Small intestine (tissue), 7 donors: ENCODE results near the gene ABR. TPM values are rescaled to one million over a fixed set of nuclear protein-coding genes. Genes with fewer than 3 reads are reported as not detected.
"Not testable (repeated sequence)": the region's sequence is repeated elsewhere in the genome, so short reads cannot be mapped to it uniquely, and the experiment has no call there.

Source experiments
- DNase-seq, 2 donors: peaks; one replicate each; pipeline versions ENCODE4 v3.0.0 to v3.0.0-alpha.2; 2013
- FAIRE-seq: peaks from 2 replicates; lab custom pipeline; 2012; peaks lifted over from hg19 to GRCh38; lab: Jason Lieb, UNC
- H3K27ac ChIP-seq, 3 donors: one replicate each; pipeline ENCODE4 v1.5.1; 2013; ENCODE audit warnings: low read length in 2 of 3, mild to moderate bottlenecking in 2 of 3, control low read depth in 1 of 3, inconsistent platforms in 1 of 3, low read depth in 1 of 3, moderate library complexity in 1 of 3
- H3K27me3 ChIP-seq, 3 donors: one replicate each; pipeline ENCODE4 v1.6.1; 2013; ENCODE audit warnings: low read length in 3 of 3, inconsistent platforms in 1 of 3; ENCODE audit not compliant: control insufficient read depth in 3 of 3, insufficient read depth in 3 of 3
- H3K36me3 ChIP-seq, 3 donors: one replicate each; pipeline ENCODE4 v1.6.1; 2013; ENCODE audit warnings: low read length in 3 of 3, inconsistent platforms in 1 of 3, low read depth in 1 of 3, mild to moderate bottlenecking in 1 of 3, moderate library complexity in 1 of 3; ENCODE audit not compliant: control insufficient read depth in 3 of 3, insufficient read depth in 2 of 3
- H3K4me1 ChIP-seq, 3 donors: one replicate each; pipeline ENCODE4 v1.6.1; 2013; ENCODE audit warnings: low read length in 2 of 3, inconsistent platforms in 1 of 3, low read depth in 1 of 3, mild to moderate bottlenecking in 1 of 3, moderate library complexity in 1 of 3; ENCODE audit not compliant: control insufficient read depth in 3 of 3, insufficient read depth in 2 of 3
- H3K4me3 ChIP-seq, 3 donors: one replicate each; pipeline ENCODE4 v1.5.1; 2013; ENCODE audit warnings: low read length in 3 of 3, control low read depth in 1 of 3, inconsistent platforms in 1 of 3, low read depth in 1 of 3, mild to moderate bottlenecking in 1 of 3, moderate library complexity in 1 of 3
- H3K9me3 ChIP-seq, 2 donors: one replicate each; pipeline ENCODE4 v1.6.1; 2013; ENCODE audit warnings: low read depth in 1 of 2, low read length in 1 of 2; ENCODE audit not compliant: control insufficient read depth in 2 of 2, insufficient read depth in 1 of 2
- WGBS, 3 donors: extraction: QIAGEN DNeasy Blood & Tissue Kit; methylation state at CpG; one replicate each; pipeline ENCODE4 v1.1.7; 2013; 5-methylcytosine and 5-hydroxymethylcytosine counted together
- polyA plus RNA-seq, 4 donors: library from polyadenylated mRNA; stranded (reverse) in 3 of 4; unstranded in 1 of 4; fragments of 200-250 nt in 3 of 4; fragments of 120-200 nt in 1 of 4; gene quantifications; one replicate each; pipeline versions ENCODE4 v1.2.1 to v1.2.3, GENCODE V29; 2013
- donor health status: healthy with polysubstance abuse.
- donor health status: control.
- donor health status: control.
- donor health status: Bipolar disorder and iron deficiency.
- donor health status: healthy.

Gene ABR
- polyA plus RNA-seq, 4 donors = 69.8 to 131 (median 83.5) TPM

- no peak overlapping the region for H3K4me3 ChIP-seq
- 83 to 87% (median 87%) methylated on average over 9 to 11 of the region's 11 CpGs for WGBS, 3 donors
- H3K4me1 ChIP-seq = peaks cover 0 to 28% (median 0%) of the 10 kb centered on the region in 3 donors
- no peak for DNase-seq
- no peaks in the 10 kb centered on the region for H3K27me3 ChIP-seq
- no peaks in the 10 kb centered on the region for H3K9me3 ChIP-seq
- FAIRE-seq = no peak
- H3K27ac ChIP-seq = no peak overlapping the region
- H3K36me3 ChIP-seq = peaks cover 2 to 82% (median 10%) of the 10 kb centered on the region in 3 donors
These were observed 79.4 kb downstream of the ABR start for GRCh38 chr17:1100382-1100781.

GRCh38 chr17:1099242-1099641, 80.5 kb downstream of the ABR start:
- Histone ChIP-seq H3K27me3 (no peaks in the 10 kb centered on the region), H3K27ac (peak overlapping the region in 1 of 3 donors; percentile 38), H3K9me3 (no peaks in the 10 kb centered on the region), H3K4me1 (peaks cover 0 to 30% (median 0%) of the 10 kb centered on the region in 3 donors), H3K4me3 (no peak overlapping the region), H3K36me3 (peaks cover 4 to 85% (median 15%) of the 10 kb centered on the region in 3 donors)
- DNase-seq = no peak
- FAIRE-seq = no peak
- WGBS, 3 donors = 93 to 98% (median 96%) methylated on average over 9 of the region's 9 CpGs

GRCh38 chr17:1097972-1098744, 81.6 kb downstream of the ABR start:
- Histone ChIP-seq H3K4me1 (peaks cover 0 to 27% (median 0%) of the 10 kb centered on the region in 3 donors), H3K27ac (peak overlapping the region in 1 of 3 donors; percentile 62), H3K36me3 (peaks cover 4 to 84% (median 17%) of the 10 kb centered on the region in 3 donors)
- not testable (repeated sequence) for H3K9me3 ChIP-seq, H3K4me3 ChIP-seq, H3K27me3 ChIP-seq, FAIRE-seq
- WGBS, 3 donors = 81 to 84% (median 81%) methylated on average over 19 of the region's 19 CpGs
- DNase-seq = peak in 1 of 2 donors; percentile 75

- Histone ChIP-seq H3K4me1 (peaks cover 0 to 27% (median 0%) of the 10 kb centered on the region in 3 donors), H3K9me3 (no peaks in the 10 kb centered on the region), H3K27ac (peak overlapping the region in 2 of 3 donors; percentile 46 to 48), H3K36me3 (peaks cover 8 to 89% (median 21%) of the 10 kb centered on the region in 3 donors), H3K27me3 (no peaks in the 10 kb centered on the region), H3K4me3 (no peak overlapping the region)
- FAIRE-seq (no peak), DNase-seq (peak in 1 of 2 donors; percentile 40)
- WGBS, 3 donors = 47 to 54% (median 52%) methylated on average over 8 to 9 of the region's 9 CpGs
These were observed 83.6 kb downstream of the ABR start for GRCh38 chr17:1096215-1096614.

GRCh38 chr17:1095853-1096173, 84.0 kb downstream of the ABR start:
- H3K27ac ChIP-seq = peak overlapping the region in 2 of 3 donors; percentile 46 to 71
- 62 to 87% (median 79%) methylated on average over 8 of the region's 8 CpGs for WGBS, 3 donors
- DNase-seq (no peak), FAIRE-seq (no peak)
- no peaks in the 10 kb centered on the region for H3K9me3 ChIP-seq
- H3K4me1 ChIP-seq = peaks cover 0 to 27% (median 0%) of the 10 kb centered on the region in 3 donors
- no peak overlapping the region for H3K4me3 ChIP-seq
- peaks cover 10 to 93% (median 21%) of the 10 kb centered on the region in 3 donors for H3K36me3 ChIP-seq
- no peaks in the 10 kb centered on the region for H3K27me3 ChIP-seq

GRCh38 chr17:1095090-1095852, 84.5 kb downstream of the ABR start:
- peaks cover 0 to 27% (median 0%) of the 10 kb centered on the region in 3 donors for H3K4me1 ChIP-seq
- H3K27ac ChIP-seq = peak overlapping the region in 2 of 3 donors; percentile 46 to 71
- H3K9me3 ChIP-seq = no peaks in the 10 kb centered on the region
- H3K36me3 ChIP-seq = peaks cover 10 to 95% (median 23%) of the 10 kb centered on the region in 3 donors
- no peak for FAIRE-seq
- whole genome bisulfite sequencing, 3 donors = 82 to 90% (median 87%) methylated on average over 31 of the region's 31 CpGs
- no peak overlapping the region for H3K4me3 ChIP-seq
- no peaks in the 10 kb centered on the region for H3K27me3 ChIP-seq
- no peak for DNase-seq

- WGBS, 3 donors = 95 to 97% (median 96%) methylated on average over 6 of the region's 6 CpGs
- Histone ChIP-seq H3K4me3 (no peak overlapping the region), H3K27me3 (no peaks in the 10 kb centered on the region), H3K9me3 (no peaks in the 10 kb centered on the region), H3K36me3 (peaks cover 10 to 94% (median 23%) of the 10 kb centered on the region in 3 donors), H3K4me1 (peaks cover 0 to 27% (median 0%) of the 10 kb centered on the region in 3 donors), H3K27ac (peak overlapping the region in 1 of 3 donors; percentile 3)
- DNase-seq = no peak
- FAIRE-seq = no peak
These were observed 85.2 kb downstream of the ABR start for GRCh38 chr17:1094591-1094990.

GRCh38 chr17:1091900-1092299, 87.9 kb downstream of the ABR start:
- no peak overlapping the region for H3K4me3 ChIP-seq
- H3K27me3 ChIP-seq = no peaks in the 10 kb centered on the region
- DNase-seq (no peak), FAIRE-seq (no peak)
- no peaks in the 10 kb centered on the region for H3K9me3 ChIP-seq
- H3K4me1 ChIP-seq = peaks cover 0 to 30% (median 3%) of the 10 kb centered on the region in 3 donors
- peaks cover 8 to 92% (median 17%) of the 10 kb centered on the region in 3 donors for H3K36me3 ChIP-seq
- WGBS, 3 donors = 82 to 88% (median 87%) methylated on average over 14 of the region's 14 CpGs
- H3K27ac ChIP-seq = no peak overlapping the region
